GM21717 (cell line): Measurements from ENCODE around the gene DNMT3A.

ENCODE experiments used
- ATAC-seq: cut with Tn5 transposase; IDR thresholded peaks from one replicate; pipeline ENCODE4 v1.9.1; 2021; ENCODE audit warnings: mild to moderate bottlenecking, moderate library complexity; ENCODE audit not compliant: unreplicated experiment

The DNMT3A gene

DNA sequence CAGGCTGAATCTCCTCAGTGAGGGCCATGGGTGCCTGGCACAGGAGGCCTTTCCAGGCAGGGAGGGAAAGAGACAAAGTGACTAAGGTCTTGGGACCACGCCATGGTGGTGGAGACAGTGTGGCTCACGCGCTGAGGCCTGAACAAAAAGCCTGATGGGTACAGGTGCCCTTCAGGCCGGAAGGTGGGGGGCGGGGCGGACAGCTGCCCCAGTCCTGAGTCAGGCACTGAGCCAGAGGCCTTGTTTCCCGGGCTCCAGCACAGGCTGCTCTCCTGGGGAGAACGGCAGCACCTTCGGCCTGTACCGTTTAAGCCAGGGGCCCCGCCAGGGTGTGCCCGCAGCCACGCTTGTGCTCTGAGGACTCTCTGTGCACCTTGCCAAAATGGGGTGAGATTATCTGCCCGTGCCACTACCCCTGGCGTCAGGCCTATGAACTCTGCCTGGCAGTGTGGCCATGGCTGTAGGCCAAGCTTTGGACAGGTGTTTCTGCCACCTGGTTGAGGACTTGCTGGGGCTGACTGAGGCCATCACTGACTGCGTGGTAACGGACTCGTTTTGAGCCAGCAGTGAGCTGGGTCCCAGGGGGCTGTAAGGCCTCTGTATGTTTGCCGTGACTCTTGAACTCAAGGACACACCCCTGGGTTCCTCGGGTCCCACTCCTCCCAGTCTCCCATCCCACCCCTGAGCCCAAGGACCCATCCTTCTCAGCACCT is 31.7 kb upstream of the DNMT3A start:
- ATAC-seq, result no peak

DNA sequence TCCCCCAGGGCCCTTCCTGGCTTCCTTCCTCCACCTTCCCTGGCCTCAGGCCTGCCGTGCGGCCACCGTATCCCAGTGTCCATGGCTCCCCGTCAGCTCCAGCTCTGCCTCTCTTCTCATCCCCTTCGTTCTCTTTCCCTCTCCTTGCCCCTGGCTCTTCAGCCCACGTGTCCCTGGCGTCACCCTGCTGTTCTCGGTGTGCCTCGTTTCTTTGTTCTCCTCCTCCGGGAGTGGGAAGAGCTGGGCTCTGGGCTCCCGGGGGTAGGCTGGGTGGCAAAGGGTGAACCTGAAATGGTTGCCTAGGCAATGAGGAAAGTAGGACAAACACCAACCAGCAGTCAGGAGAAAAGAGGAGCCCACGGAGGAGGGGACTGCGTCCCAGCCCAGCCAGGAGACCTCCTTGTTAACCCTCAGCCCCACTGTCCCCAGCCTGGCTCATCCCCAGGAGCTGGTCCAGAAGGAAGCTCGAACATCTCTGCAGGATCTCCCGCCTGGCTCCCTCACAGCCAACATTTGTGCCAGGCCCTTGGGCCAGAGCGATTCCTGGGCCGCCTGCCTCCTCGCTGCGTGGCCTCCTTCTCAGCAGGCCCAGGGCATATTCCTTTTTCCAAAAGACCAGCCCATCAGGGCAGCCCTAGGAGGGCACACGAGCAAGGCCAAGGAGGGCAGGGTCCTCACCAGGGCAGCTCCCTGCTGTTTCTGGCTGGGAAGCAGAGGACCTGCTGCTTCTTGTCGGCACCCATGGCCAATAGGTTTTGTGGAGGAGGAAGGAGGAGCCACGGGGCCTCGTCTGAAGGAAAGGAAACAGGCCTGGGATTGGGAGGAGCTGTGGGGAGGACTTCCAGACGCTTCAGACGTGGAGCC is 30.9 kb upstream of the DNMT3A start:
- no peak for ATAC-seq

DNA sequence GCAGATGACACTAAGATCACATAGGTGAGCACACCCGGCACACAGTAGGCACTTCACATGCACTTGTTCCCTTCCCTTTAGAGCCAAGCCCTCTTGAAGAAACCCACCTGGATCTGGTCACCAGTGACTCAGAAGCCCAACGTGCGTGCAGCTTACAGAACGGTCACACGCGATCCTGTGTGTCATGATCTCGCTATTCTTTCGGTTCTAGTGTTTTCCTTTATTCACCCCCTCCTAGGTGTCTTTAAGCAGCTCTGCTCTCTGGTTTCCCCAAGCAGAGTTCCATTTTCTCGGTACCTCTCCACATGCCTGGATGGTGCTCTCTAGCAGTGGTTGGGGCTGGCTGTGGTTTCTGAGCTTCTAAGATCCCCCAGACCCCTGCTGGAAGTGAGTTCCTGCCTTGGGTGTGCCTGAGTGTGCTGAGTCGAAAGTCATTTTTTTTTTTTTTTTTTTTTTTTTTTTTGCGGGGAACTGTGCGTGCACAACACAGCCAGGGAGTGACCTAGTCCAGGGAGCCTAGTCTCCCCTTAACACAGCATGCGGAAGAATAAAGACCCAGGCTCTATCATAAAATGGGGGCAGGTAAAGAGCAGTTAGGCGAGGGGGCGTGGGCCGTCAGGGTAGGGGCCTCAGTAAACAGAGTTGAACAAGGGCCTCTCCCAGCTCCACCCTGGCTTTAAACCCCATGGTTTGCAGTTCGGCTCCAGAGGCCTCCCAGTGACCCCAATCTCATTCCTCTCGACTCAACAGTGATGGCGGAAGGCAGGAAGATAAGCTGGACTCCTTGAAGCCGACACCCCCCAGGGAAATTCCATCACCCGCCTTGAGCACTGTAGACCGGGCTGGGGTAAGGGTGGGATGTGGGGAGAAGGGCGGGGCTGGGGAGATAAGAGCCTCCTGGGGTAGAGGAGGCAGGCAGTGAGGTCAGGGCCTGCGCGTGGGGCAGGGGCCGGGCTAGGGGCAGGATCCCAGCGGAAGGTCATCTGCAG is 29.8 kb upstream of the DNMT3A start:
- no peak for ATAC-seq

DNA sequence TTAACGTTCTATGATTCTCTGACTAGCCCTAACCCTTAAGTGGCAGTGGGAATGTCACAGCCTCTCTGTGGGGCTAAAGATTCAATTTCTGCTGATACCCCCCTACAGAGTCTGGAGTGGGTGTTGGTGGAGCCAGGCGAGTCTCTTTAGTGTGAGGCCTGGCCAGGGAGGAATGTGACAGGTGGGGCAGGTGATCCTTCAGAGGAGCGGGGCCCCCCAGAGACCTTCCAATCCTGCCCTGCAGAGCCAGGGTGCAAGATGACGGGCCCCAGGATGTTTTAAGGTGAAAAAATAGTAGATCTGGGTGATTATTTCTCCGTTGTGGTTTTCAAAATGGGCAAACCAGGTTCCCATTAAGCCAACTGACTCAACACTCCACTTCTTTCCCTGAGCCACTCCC is 28.2 kb upstream of the DNMT3A start:
- no peak for ATAC-seq

DNA sequence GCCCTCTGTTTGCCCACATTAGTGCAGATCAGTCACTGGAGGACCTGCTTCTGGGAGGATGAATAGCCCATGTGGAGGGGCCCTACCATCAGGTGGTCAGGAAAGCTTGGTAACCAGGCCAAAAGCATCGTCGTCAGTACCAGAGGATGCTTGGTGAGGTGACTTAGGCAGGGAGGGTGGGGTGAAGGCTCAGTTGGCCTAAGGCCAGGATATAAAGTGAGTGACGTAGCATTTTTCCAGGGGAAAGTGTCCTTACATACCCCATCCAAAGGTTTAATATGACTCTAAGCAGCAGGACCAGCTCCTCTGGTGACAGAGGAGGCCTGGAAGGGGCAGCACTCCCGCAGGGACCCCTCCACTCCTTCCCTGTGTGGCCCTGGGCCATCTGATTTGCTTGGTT is 27.7 kb upstream of the DNMT3A start:
- ATAC-seq, result no peak

DNA sequence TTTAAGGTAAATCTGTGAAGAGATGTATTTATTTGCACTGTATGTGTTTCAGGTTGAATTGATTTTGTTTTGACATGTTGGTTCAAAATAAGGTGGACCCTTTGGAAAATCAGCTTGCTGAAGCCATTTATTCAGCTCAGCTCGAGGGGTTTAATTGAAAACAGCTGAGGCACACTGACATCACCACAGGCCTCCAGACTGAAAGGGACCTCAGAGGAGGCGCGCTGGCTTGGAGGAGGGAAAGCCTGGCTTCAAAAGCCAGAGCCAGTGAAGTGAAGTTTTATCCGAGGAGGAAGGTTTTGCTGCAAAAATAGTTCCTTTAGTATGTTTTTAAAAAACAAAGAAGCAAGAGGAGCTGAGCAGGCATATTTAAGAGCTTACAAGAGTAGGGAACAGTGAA is 26.9 kb upstream of the DNMT3A start:
- no peak for ATAC-seq

DNA sequence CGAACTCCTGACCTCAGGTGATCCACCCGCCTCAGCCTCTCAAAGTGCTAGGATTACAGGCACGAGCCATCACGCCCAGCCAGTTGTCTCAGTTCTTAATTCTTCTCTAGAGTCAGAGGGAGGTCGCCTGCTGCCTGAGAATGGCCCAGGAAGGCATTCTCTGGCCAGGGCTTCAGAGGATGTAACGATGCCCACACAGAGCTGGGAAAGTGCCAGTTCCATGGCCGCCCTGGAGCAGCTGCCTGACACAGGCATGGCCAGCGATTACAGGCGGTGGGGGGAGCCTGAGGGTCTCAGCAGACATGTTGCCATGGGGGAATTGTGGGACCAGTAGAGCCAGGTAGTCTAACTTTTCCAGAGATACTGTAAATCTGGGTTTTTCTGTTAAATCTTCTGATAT is 25.6 kb upstream of the DNMT3A start:
- ATAC-seq, result no peak

DNA sequence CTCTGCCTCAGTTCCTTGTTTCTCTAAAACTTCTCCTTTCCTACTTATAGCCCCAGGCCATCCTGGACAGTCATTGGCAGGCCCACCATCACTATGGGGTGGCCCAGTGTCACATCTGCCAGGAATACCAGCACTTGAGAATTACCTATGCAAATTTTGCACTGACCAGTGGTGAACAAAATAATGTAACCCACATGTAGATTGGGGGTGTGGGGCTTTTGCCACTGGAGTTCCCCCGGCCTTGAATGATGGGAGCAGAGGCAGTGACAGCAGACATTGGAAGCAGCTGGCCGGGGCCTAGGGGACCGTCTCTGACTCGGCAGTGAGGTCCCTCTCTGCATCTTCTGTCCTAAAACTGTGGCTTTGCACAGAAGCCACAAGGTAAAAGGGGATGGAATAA is 24.9 kb upstream of the DNMT3A start:
- ATAC-seq, result no peak

DNA sequence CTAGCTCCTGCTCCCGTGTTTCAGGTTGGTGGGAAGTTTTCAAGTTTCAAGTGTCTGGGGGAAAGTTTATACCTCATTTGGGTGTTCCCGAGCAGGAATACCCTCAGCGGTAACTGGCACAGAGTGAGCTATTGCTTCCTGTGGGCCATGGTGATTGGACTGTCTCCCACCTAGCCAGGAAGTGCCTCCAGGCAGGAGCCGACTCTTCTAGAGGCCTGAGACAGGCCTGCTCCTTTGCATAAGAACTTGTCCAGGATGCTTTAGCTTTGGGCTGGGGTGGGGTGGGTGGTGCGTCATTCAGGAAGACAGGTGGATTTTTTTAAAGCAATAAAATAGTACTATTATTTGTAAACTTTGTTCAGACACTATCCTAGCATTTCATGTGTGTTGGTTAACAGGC is 23.5 kb upstream of the DNMT3A start:
- no peak for ATAC-seq

DNA sequence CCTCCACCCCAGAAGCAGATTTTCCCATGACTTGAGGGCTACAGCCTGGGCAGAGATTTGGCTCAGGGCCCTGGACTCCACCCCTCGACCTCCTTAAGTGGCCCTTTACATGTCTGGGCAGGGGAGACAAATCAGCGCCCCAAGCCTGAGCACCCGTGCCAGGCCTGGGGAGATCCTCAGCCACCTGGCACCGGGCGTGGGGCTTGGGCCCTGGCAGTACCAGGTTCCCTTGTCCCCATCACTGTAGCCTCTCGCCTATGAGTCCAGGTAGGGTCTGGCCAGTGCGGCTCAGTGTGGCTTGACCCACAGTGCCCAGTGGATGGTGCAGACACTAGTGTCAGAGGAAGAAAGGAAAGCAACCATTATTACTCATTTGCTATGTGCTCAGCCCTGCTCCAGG is 22.0 kb upstream of the DNMT3A start:
- no peak for ATAC-seq

DNA sequence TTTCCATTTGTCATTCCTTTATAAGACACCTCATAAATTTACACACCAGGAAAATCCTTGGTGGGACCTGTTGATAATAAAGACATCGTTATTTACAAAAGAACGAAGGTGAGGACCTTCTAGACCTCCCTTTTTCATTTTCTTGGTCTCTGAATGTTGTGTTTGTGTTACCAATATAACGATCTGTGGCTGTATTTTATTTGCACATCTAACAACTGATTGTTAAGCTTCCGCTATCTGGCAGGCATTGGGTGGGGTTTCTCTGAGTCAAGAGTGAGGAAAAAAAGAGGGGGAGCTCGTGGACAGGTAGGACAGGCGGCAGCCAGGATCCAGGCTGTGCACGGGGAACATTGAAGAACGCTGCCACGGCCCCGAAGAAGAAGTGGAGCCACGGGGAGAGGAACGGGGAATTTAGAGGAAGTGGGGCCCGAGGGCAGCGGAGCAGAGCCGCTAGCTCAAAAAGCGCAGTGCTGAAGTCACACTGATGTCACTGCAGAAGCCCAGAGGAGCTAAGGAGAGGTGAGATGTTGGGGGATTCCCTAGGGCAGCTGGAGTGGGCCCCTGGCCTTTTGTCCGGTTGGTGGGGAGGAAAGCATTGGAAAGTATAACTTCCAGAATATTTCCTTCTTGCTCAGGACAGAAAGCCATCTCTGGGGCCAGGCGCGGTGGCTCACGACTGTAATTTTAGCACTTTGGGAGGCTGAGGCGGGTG is 20.9 kb upstream of the DNMT3A start:
- ATAC-seq, result peak; percentile 63

DNA sequence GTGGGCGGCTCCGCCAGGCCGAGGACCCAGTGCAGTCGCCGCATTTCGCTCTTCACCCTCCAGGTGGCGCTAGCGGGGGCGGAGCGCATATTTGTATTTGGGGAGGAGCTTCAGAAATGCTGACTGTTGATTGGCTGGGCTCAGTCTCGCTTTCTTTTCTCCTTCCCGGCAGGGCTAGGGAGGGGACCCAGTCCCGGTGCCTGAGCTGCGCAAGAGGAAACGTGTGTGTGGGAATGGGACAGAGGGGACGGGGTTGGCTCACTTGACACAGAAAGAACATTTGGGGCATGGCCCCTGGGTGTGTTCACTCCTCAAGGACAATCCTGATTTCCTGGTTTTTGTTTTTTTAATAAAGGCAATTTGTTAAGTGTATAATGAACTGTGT is 20.3 kb upstream of the DNMT3A start:
- peak; percentile 86 for ATAC-seq

DNA sequence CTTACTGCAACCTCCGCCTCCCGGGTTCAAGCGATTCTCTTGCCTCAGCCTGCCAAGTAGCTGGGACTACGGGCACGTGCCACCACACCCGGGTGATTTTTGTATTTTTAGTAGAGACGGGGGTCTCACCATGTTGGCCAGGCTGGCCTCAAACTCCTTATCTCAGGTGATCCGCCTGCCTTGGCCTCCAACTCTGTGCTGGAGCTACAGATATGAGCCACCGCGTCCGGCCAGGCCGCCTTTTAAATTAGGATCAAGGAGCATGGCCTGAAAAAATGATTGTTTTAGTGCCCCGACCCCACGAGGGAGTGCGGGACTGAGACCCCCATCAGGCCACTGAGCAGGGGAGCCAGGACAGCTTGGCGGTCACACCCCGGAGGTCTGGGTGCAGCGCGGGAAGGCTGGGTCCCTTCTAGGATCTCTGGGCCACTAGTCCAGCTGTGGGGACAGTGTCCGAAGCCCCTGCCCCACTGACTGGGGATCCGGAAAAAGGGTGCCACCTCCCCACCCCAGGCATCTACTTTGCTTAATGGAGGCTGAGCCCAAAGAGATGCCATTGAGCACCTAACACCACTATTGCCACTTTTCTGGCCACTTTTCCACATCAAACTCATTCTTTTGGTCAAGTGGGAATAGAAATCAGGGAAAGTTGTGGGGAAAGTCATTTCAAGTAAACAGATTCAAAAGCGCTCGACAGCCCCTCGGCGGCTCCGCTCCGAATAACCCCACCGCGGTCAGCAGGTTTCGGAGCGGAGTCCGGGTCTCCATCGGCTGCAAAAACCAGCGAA is 19.7 kb upstream of the DNMT3A start:
- no peak for ATAC-seq

DNA sequence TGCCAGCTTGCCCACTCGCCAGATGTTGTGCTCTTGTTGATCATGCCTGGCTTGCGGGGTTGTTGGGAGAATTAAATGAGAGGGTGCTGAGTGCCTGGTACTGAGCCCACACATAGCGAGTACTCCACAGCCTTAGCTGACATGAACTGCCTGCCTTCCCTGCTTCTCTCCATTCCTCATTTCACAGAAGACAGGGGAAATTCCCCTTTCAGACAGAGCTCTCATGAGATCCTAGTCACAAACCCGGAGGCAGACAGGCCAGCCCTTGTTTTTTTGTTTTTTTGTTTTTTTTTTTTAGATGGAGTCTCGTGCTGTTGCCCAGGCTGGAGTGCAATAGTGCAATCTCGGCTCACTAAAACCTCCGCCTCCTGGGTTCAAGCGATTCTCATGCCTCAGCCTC is 17.1 kb upstream of the DNMT3A start:
- no peak for ATAC-seq

DNA sequence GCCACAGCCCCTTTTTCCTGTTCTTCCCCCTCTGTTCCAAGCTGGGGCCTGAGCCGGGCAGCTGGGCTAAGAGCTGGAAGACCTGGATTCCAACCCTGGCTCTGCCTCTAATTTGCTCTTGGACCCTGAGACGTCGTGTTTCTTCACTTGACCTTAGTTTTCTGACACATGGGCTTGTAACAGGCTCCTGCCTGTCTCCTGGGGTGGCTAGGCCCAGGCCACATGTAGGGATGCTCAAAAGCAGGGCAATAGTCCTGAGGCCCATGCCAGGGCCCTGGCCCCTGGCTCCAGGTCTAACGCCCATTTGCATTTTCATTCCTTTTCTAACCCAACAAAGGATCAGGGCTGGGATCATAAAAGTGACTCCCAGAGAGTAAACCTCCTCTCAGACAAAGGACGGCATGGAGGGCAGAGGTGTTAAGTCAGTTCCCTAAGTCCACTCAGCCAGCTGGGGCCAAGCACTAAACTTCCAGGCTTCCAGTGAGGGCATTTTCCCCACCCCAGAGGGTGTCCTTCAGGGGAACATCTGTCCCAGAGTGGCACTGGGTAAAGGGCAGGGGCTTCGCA is 16.6 kb upstream of the DNMT3A start:
- no peak for ATAC-seq

DNA sequence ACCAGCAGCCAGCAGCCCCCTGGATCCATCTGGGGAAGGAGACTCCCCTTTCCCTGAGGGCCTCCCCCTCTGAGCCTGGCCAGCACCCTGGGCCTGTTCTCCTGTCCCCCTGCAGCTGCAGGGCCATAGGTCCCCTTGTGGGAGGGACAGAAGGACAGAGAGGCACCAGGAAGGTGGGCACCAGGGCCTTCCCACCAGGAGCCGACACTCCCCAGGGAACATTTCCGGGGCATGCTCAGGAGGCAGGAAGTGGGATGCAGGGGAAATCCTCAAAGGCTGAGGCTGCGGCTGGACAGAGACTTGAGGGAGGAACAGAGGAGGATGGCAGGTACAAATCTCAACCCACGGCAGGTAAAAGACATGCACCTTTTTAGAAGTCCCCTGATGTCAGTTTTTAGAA is 14.4 kb upstream of the DNMT3A start:
- ATAC-seq, result no peak

DNA sequence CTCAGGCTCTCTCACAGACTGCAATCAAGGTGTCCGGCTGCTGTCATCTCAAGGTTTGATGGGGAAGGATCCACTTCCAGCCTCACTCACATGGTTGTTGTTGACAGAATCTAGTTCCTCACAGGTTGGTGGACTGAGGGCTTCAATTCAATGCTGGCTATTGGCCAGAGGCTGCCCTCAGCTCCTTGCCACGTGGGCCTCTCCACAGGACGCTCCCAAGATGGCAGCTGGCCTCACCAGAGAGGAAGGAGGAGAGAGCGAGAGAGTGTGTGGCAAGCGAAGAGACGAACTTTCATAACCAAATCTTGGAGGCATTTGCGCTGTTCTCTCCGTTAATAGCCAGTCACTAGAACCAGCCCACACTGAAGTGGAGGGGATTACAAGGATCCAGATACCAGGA is 13.5 kb upstream of the DNMT3A start:
- ATAC-seq, result no peak

DNA sequence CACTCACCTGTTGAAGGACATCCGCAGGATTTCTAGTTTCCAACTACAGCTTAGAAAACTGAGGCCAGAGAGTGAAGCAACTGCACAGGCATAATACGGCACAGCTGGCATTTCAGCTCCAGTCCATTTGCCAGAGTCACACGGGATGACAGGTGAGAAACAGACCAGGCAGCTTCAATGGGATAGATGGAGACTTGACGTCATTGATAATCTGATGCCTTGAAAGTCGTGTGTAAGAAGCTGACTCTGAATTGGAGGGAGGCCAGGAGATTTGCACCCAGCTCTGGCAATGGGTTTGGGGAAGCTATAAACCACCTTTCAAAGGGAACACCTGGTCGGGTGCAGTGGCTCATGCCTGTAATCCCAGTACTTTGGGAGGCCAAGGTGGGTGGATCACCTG is 12.4 kb upstream of the DNMT3A start:
- no peak for ATAC-seq

DNA sequence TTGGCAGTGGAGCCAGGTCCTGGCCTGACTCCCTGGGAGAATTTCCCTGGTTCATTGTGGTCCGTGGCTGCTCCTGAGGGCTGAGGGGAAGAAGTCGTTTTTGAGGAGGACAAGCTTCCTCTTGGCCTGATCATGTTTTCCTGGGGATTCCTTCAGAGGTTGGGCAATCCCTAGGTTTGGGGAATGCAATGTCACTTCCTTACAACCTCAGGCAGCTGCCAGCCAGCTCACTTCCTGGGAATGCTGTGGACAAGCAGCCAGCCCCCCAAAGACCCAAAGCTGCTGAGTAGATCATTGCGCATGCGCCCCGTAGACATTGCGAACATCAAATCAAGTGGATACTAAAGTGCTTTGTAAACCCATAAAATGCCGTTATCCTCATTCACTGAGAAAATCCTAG is 7.7 kb upstream of the DNMT3A start:
- no peak for ATAC-seq

DNA sequence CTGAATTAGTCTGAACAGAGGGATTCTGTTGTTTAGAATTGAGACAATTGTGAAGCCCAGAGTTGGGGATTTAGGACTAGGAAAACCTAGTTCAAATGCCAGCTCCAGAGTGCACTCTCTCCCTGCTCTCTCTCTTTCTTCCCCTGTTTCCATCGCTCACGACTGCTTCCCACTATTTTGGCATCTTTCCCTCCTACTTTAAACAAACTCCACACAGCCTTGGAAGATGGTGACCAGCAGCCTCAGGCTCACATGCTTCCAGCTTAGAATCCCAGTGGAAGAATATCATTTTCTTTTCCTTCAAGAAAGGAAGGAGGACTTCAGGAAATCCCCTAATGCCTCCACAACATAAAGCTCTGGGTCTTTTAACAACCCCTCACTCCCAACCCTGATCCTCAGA is 6.1 kb upstream of the DNMT3A start:
- no peak for ATAC-seq
